ENCODE measurements around the gene TMEM258. TPM values are rescaled to one million over a fixed set of nuclear protein-coding genes. Genes with fewer than 3 reads are reported as not detected.

The TMEM258 gene
- total and polyA plus RNA-seq, 10 of the 15 experiments (the other 5 are each of a cell fraction or from before 2014, with no cell fraction given): 160 to 840 (median 326) TPM

DNA sequence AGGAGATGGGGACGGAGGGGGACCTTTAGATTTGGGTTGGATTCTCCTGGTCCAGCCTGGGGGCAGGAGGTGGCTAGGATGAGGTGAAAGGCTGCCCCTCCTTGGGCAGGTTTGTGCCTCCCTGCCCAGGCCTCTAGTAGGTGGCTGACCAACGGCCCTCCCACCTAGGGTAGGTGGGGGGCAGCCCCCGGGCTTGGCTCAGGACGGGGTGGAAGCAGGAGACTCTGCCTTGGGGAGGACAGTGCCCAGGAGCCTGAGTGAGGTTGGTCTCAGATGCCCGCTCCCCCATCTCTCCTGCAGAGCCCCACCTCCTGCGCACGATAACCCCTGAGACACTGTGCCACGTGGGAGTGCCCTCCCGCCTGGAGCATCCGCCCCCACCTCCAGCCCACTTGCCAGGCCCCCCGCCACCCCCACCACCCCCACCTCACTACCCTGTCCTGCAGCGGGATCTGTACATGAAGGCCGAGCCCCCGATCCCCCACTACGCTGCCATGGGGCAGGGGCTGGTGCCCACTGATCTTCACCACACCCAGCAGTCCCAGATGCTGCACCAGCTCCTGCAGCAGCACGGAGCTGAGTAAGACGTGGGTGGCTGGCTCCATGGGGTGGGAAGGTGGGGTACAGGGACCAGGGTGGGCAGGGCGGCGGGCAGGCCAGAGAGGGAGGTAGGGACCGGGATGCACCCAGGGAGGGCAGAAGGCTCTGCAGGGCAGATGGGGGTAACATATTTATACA, 22.3 kb downstream of the TMEM258 start (continued):
- TF ChIP-seq, protein P1, sequence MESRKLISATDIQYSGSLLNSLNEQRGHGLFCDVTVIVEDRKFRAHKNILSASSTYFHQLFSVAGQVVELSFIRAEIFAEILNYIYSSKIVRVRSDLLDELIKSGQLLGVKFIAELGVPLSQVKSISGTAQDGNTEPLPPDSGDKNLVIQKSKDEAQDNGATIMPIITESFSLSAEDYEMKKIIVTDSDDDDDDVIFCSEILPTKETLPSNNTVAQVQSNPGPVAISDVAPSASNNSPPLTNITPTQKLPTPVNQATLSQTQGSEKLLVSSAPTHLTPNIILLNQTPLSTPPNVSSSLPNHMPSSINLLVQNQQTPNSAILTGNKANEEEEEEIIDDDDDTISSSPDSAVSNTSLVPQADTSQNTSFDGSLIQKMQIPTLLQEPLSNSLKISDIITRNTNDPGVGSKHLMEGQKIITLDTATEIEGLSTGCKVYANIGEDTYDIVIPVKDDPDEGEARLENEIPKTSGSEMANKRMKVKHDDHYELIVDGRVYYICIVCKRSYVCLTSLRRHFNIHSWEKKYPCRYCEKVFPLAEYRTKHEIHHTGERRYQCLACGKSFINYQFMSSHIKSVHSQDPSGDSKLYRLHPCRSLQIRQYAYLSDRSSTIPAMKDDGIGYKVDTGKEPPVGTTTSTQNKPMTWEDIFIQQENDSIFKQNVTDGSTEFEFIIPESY (IDR thresholded peaks at IDR 0.05): no peak
- TF ChIP-seq ZNF622 (IDR thresholded peaks at IDR 0.05) (no peak), NR2F1 (conservative IDR thresholded peaks at IDR 0.05) (no peak), RELA (IDR thresholded peaks at IDR 0.05; ENCODE audit: borderline replicate concordance, partially characterized antibody) (no peak), IRF3 (IDR thresholded peaks at IDR 0.05) (no peak), STAT1 (conservative IDR thresholded peaks at IDR 0.05) (no peak), SMARCA5 (IDR thresholded peaks at IDR 0.05) (no peak)

GRCh38 chr11:61769169-61769920, 23.1 kb downstream of the TMEM258 start:
- no peaks in the 10 kb centered on the region for H3K79me2 ChIP-seq (ENCODE audit: control insufficient read depth, insufficient read depth, low read length)
- intact Hi-C loops (cut with micrococcal nuclease; ENCODE audit: unreplicated experiment) (no loop called here), in situ Hi-C loops (cut with MboI) (no loop called here)
- 67% methylated on average over 27 of the region's 33 CpGs for WGBS (ENCODE audit: insufficient coverage, insufficient replicate concordance, low lambda C conversion rate, missing lambda C conversion rate)
- DNase-seq (ENCODE audit: low read depth, low spot score) (no peak), FAIRE-seq (no peak), ATAC-seq (peak; percentile 44; the same call in 2 of the 3 replicates)
- ChIA-PET RAD21 (ENCODE audit: unreplicated experiment) (no interaction called here), POLR2A (no interaction called here), SMC1A (ENCODE audit: uncharacterized antibody, unreplicated experiment) (no interaction called here), CTCF (interaction anchor here (1.0 kb wide), 1 partner anchor 36 kb away, joined by 3 read pairs; no protein-coding TSS in a partner anchor)
- no peak overlapping the region for H3K27ac ChIP-seq (ENCODE audit: control insufficient read depth, insufficient read depth)
- no peaks in the 10 kb centered on the region for H3K9me3 ChIP-seq (replicated peaks; ENCODE audit: control insufficient read depth, insufficient read depth, low read length)
- no peaks in the 10 kb centered on the region for H4K20me1 ChIP-seq (ENCODE audit: control insufficient read depth, insufficient read depth)
- H3K36me3 ChIP-seq (ENCODE audit: control insufficient read depth in 2 of 2, insufficient read depth in 2 of 2, low read length in 1 of 2): no peaks in the 10 kb centered on the region
- BruUV-seq (replicated peaks): no TSS peak
- no peaks in the 10 kb centered on the region for H3K4me1 ChIP-seq (ENCODE audit: control insufficient read depth, insufficient read depth, low read length)
- H2AFZ ChIP-seq (ENCODE audit: control insufficient read depth, low read depth, low read length): no peak overlapping the region
- H3K9ac ChIP-seq (ENCODE audit: control insufficient read depth, insufficient read depth, low read length): no peak overlapping the region
- H3K4me2 ChIP-seq (ENCODE audit: control insufficient read depth, insufficient read depth): no peak overlapping the region
- H3K27me3 ChIP-seq (replicated peaks in 1 of 2; ENCODE audit: control insufficient read depth in 2 of 2, insufficient read depth in 2 of 2, low read length in 1 of 2): no peaks in the 10 kb centered on the region
- no peak overlapping the region for H3K4me3 ChIP-seq
- TF ChIP-seq, protein P2, sequence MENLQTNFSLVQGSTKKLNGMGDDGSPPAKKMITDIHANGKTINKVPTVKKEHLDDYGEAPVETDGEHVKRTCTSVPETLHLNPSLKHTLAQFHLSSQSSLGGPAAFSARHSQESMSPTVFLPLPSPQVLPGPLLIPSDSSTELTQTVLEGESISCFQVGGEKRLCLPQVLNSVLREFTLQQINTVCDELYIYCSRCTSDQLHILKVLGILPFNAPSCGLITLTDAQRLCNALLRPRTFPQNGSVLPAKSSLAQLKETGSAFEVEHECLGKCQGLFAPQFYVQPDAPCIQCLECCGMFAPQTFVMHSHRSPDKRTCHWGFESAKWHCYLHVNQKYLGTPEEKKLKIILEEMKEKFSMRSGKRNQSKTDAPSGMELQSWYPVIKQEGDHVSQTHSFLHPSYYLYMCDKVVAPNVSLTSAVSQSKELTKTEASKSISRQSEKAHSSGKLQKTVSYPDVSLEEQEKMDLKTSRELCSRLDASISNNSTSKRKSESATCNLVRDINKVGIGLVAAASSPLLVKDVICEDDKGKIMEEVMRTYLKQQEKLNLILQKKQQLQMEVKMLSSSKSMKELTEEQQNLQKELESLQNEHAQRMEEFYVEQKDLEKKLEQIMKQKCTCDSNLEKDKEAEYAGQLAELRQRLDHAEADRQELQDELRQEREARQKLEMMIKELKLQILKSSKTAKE (IDR thresholded peaks at IDR 0.05; ENCODE audit: low read depth, poor library complexity, severe bottlenecking): no peak
- TF ChIP-seq, protein P3, sequence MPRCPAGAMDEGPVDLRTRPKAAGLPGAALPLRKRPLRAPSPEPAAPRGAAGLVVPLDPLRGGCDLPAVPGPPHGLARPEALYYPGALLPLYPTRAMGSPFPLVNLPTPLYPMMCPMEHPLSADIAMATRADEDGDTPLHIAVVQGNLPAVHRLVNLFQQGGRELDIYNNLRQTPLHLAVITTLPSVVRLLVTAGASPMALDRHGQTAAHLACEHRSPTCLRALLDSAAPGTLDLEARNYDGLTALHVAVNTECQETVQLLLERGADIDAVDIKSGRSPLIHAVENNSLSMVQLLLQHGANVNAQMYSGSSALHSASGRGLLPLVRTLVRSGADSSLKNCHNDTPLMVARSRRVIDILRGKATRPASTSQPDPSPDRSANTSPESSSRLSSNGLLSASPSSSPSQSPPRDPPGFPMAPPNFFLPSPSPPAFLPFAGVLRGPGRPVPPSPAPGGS (IDR thresholded peaks at IDR 0.05; ENCODE audit: borderline replicate concordance, insufficient read depth, low read depth, low read length, poor library complexity, severe bottlenecking): no peak
- TF ChIP-seq TAF1 (IDR thresholded peaks at IDR 0.05; ENCODE audit: borderline replicate concordance, low read depth, low read length) (no peak), MEF2B (IDR thresholded peaks at IDR 0.05; ENCODE audit: partially characterized antibody, poor library complexity, severe bottlenecking) (no peak), SIX5 (IDR thresholded peaks at IDR 0.05; ENCODE audit: low read depth, low read length, severe bottlenecking) (no peak)
- TF ChIP-seq, protein P4, sequence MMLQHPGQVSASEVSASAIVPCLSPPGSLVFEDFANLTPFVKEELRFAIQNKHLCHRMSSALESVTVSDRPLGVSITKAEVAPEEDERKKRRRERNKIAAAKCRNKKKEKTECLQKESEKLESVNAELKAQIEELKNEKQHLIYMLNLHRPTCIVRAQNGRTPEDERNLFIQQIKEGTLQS (IDR thresholded peaks at IDR 0.05; ENCODE audit: borderline replicate concordance, extremely low read depth, low read depth, low read length): no peak

All from GM12878 (cell line).